G401 (cell line): ENCODE measurements around the gene PDAP1. TPM values are rescaled to one million over a fixed set of nuclear protein-coding genes. Genes with fewer than 3 reads are reported as not detected.
"Not testable (repeated sequence)": the region's sequence is repeated elsewhere in the genome, so short reads cannot be mapped to it uniquely, and the experiment has no call there.

Experiments used
- DNase-seq: peaks from one replicate; pipeline ENCODE4 v3.0.0-alpha.2; 2015; ENCODE audit warnings: low spot score
- in situ Hi-C: cut with HindIII; loops from 2 replicates; pipeline ENCODE4 v1.10.0; 2016; ENCODE audit warnings: low sequenced_read_pairs, mixed read lengths
- total RNA-seq: library from RNA; depleted of rRNA; stranded (reverse); fragments of >200 nt; shearing (Covaris generic); gene quantifications from 2 replicates; pipeline ENCODE4 v1.2.3, GENCODE V29; 2014

PDAP1 gene
- total RNA-seq, 1 experiment from 2014 or later, result 215 TPM

GRCh38 chr7:99383203-99383602 lies 25.2 kb downstream of the PDAP1 start:
- no peak for DNase-seq
- in situ Hi-C loops, result no loop called here

GRCh38 chr7:99381664-99382075 lies 26.7 kb downstream of the PDAP1 start:
- DNase-seq, result no peak
- in situ Hi-C loops, result no loop called here

GRCh38 chr7:99380823-99381663 lies 27.4 kb downstream of the PDAP1 start:
- in situ Hi-C loops, result no loop called here
- no peak for DNase-seq

GRCh38 chr7:99380032-99380822 lies 28.2 kb downstream of the PDAP1 start:
- no peak for DNase-seq
- in situ Hi-C loops, result no loop called here

GRCh38 chr7:99379693-99380031 lies 28.7 kb downstream of the PDAP1 start:
- DNase-seq, in situ Hi-C loops: not testable (repeated sequence)

GRCh38 chr7:99379043-99379577 lies 29.3 kb downstream of the PDAP1 start:
- DNase-seq, result no peak
- in situ Hi-C loops, result no loop called here

- in situ Hi-C loops, result no loop called here
Measured at GRCh38 chr7:99375070-99375807, 33.2 kb downstream of the PDAP1 start.

GRCh38 chr7:99374111-99375064 lies 34.0 kb downstream of the PDAP1 start, which contains the start of gene ARPC1B:
ARPC1B (plus strand) TSS chr7:99374730; CDS start chr7:99385715, 10,985 bp downstream.
- in situ Hi-C loops, result no loop called here
- DNase-seq, result no peak

More at GRCh38 chr7:99375070-99375807, 33.2 kb downstream of the PDAP1 start:
- peak; percentile 40 for DNase-seq

GRCh38 chr7:99373091-99374066 lies 35.0 kb downstream of the PDAP1 start:
- in situ Hi-C loops, result no loop called here
- DNase-seq, result no peak

GRCh38 chr7:99372275-99373090 lies 35.9 kb downstream of the PDAP1 start:
- no peak for DNase-seq
- in situ Hi-C loops, result no loop called here

- no peak for DNase-seq
- in situ Hi-C loops, result no loop called here
Measured at GRCh38 chr7:99371376-99371920, 36.9 kb downstream of the PDAP1 start.

- DNase-seq, result no peak
Measured at GRCh38 chr7:99369767-99370391, 38.5 kb downstream of the PDAP1 start.

GRCh38 chr7:99368750-99369389 lies 39.5 kb downstream of the PDAP1 start:
- in situ Hi-C loops, result no loop called here
- no peak for DNase-seq

More at GRCh38 chr7:99369767-99370391, 38.5 kb downstream of the PDAP1 start:
- in situ Hi-C loops, result no loop called here

- in situ Hi-C loops, result no loop called here
Measured at GRCh38 chr7:99366646-99367045, 41.8 kb downstream of the PDAP1 start.

More at GRCh38 chr7:99366646-99367045, 41.8 kb downstream of the PDAP1 start:
- no peak for DNase-seq
